K562 (cell line): ENCODE measurements around the gene ALG11. TPM values are rescaled to one million over a fixed set of nuclear protein-coding genes. Genes with fewer than 3 reads are reported as not detected.

Experiments used
- CREM ChIP-seq: IDR thresholded peaks from 2 replicates; pipeline ENCODE4 v1.6.1; 2014; ENCODE audit warnings: antibody characterized with exemption, low read depth
- KDM4B ChIP-seq, 2 experiments: fragments of 450-650 bp in 1 of 2; sonication (generic) in 1 of 2; IDR thresholded peaks; 2 replicates each; pipeline ENCODE4 v1.6.1; 2016 to 2017; ENCODE audit warnings: borderline replicate concordance in 2 of 2, antibody characterized with exemption in 1 of 2, low read depth in 1 of 2, mild to moderate bottlenecking in 1 of 2
- YY1 ChIP-seq, 3 experiments: IDR thresholded peaks; 2 replicates each; pipeline ENCODE4 v1.6.1; 2011; ENCODE audit warnings: low read length in 2 of 3, mild to moderate bottlenecking in 2 of 3, moderate library complexity in 2 of 3, borderline replicate concordance in 1 of 3, control low read depth in 1 of 3, low read depth in 1 of 3; ENCODE audit not compliant: insufficient read depth in 3 of 3, insufficient replicate concordance in 2 of 3, control insufficient read depth in 1 of 3, insufficient read length in 1 of 3; ENCODE audit errors: extremely low read depth in 1 of 3
- ZBTB12 ChIP-seq: fragments of 250-450 bp; sonication (Bioruptor Pico); IDR thresholded peaks from 2 replicates; pipeline ENCODE4 v1.4.0; 2020
- polyA plus RNA-seq, 8 experiments: library from polyadenylated mRNA; depleted of rRNA in 4 of 8; stranded (reverse) in 5 of 8; unstranded in 3 of 8; fragments of >200 nt; fragmentation: Nextera tagmentation in 2 of 8; fragmentation: Illumina TruSeq in 1 of 8; extraction: Ambion mirVana in 2 of 8; extraction: Trizol in 1 of 8; gene quantifications; 2 replicates each; pipeline versions ENCODE4 v1.2.1 to v1.2.3, GENCODE V29; 2011 to 2014; ENCODE audit warnings: inconsistent platforms in 1 of 8, missing spikeins in 1 of 8
- total RNA-seq, 7 experiments: library from RNA; depleted of rRNA in 6 of 7; stranded (reverse); fragments of >200 nt in 6 of 7; fragmentation: Illumina TruSeq in 2 of 7; extraction: Trizol in 2 of 7; gene quantifications; 2 replicates each; pipeline versions ENCODE4 v1.2.1 to v1.2.3, GENCODE V29; 2011 to 2021; ENCODE audit warnings: low replicate concordance in 1 of 7
- TF ChIP-seq, protein P1 (sequence below): fragments of 450-650 bp; formaldehyde crosslinking; IDR thresholded peaks from 2 replicates; pipeline ENCODE4 v1.4.0; 2020; ENCODE audit warnings: mild to moderate bottlenecking, moderate library complexity
- TF ChIP-seq, protein P2 (sequence below): fragments of 450-650 bp; formaldehyde crosslinking; IDR thresholded peaks from 2 replicates; pipeline ENCODE4 v1.4.0; 2020; ENCODE audit warnings: mild to moderate bottlenecking

Gene ALG11
- total and polyA plus RNA-seq, 9 of the 15 experiments (the other 6 are each of a cell fraction or from before 2014, with no cell fraction given) = 7.3 to 19.2 (median 16.3) TPM

GRCh38 chr13:51999921-52000320, 12.3 kb upstream of the ALG11 start (continued):
- TF ChIP-seq ZBTB12 (CRISPR knock-in tag) (no peak), YY1 (IDR thresholded peaks at IDR 0.05; ENCODE audit: borderline replicate concordance in 1 of 3, control insufficient read depth in 1 of 3, extremely low read depth in 1 of 3, insufficient read depth in 3 of 3, insufficient read length in 1 of 3, insufficient replicate concordance in 2 of 3, low read depth in 1 of 3, low read length in 2 of 3) (no peak), KDM4B (IDR thresholded peaks at IDR 0.05; ENCODE audit: borderline replicate concordance in 2 of 2, low read depth in 1 of 2) (no peak), CREM (no peak)
- TF ChIP-seq, protein P1, sequence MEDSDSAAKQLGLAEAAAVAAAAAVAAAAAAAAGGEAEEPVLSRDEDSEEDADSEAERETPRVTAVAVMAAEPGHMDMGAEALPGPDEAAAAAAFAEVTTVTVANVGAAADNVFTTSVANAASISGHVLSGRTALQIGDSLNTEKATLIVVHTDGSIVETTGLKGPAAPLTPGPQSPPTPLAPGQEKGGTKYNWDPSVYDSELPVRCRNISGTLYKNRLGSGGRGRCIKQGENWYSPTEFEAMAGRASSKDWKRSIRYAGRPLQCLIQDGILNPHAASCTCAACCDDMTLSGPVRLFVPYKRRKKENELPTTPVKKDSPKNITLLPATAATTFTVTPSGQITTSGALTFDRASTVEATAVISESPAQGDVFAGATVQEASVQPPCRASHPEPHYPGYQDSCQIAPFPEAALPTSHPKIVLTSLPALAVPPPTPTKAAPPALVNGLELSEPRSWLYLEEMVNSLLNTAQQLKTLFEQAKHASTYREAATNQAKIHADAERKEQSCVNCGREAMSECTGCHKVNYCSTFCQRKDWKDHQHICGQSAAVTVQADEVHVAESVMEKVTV (CRISPR knock-in tag) = no peak
- TF ChIP-seq, protein P2, sequence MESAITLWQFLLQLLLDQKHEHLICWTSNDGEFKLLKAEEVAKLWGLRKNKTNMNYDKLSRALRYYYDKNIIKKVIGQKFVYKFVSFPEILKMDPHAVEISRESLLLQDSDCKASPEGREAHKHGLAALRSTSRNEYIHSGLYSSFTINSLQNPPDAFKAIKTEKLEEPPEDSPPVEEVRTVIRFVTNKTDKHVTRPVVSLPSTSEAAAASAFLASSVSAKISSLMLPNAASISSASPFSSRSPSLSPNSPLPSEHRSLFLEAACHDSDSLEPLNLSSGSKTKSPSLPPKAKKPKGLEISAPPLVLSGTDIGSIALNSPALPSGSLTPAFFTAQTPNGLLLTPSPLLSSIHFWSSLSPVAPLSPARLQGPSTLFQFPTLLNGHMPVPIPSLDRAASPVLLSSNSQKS (CRISPR knock-in tag) = no peak
- TF ChIP-seq, all 486 proteins: peak for 0
